Activated CD8-positive, alpha-beta memory T cell treated with anti-CD3 and anti-CD28 coated beads, Interleukin-2, amount 10 ng/mL, durations not matched to agents 7 days and 5 days (primary cell): Measurements from ENCODE around the gene LYZL1. TPM values are rescaled to one million over a fixed set of nuclear protein-coding genes. Genes with fewer than 3 reads are reported as not detected.

Source experiments
- ATAC-seq: fragments of 150-1000 bp; cut with Tn5 transposase; one replicate; pipeline ENCODE4 v1.10.0; 2021; ENCODE audit warnings: moderate library complexity
- CTCF ChIA-PET: fragments of 350-600 bp; sonication (Branson Sonifier 250); formaldehyde crosslinking; loops from one replicate; lab custom pipeline; 2021; ENCODE audit warnings: antibody characterized with exemption; lab: Charles Lee
- DNase-seq: peaks from one replicate; pipeline ENCODE4 v3.0.0-alpha.2; 2020
- H3K27ac Mint-ChIP-seq: one replicate; pipeline ENCODE4 v1.8.0; 2021; ENCODE audit warnings: mild to moderate bottlenecking, mixed read lengths
- H3K27me3 Mint-ChIP-seq: one replicate; pipeline ENCODE4 v1.8.0; 2021; ENCODE audit warnings: mixed read lengths
- H3K36me3 Mint-ChIP-seq: one replicate; pipeline ENCODE4 v1.8.0; 2021; ENCODE audit warnings: mild to moderate bottlenecking, mixed read lengths
- H3K4me1 Mint-ChIP-seq: one replicate; pipeline ENCODE4 v1.8.0; 2021; ENCODE audit warnings: mixed read lengths
- H3K4me3 Mint-ChIP-seq: one replicate; pipeline ENCODE4 v1.8.0; 2021; ENCODE audit warnings: mild to moderate bottlenecking, moderate library complexity, mixed read lengths
- H3K9me3 Mint-ChIP-seq: one replicate; pipeline ENCODE4 v1.8.0; 2022; ENCODE audit warnings: low read depth, mixed read lengths
- total RNA-seq, 2 experiments: library from RNA; stranded (reverse); gene quantifications; one replicate each; pipeline ENCODE4 v1.2.3, GENCODE V29; 2021

LYZL1 gene
- total RNA-seq, 2 experiments from 2014 or later: not detected

GRCh38 chr10:29253690-29254029, 35.2 kb upstream of the LYZL1 start:
- DNase-seq (no peak), ATAC-seq (no peak)
- Mint-ChIP-seq H3K4me3 (no peak overlapping the region), H3K27ac (no peak overlapping the region), H3K36me3 (no peaks in the 10 kb centered on the region), H3K9me3 (no peaks in the 10 kb centered on the region), H3K27me3 (peaks cover 10% of the 10 kb centered on the region), H3K4me1 (no peaks in the 10 kb centered on the region)
- CTCF ChIA-PET: no interaction called here

- no peaks in the 10 kb centered on the region for H3K4me1 Mint-ChIP-seq
- ATAC-seq (no peak), DNase-seq (no peak)
- peaks cover 10% of the 10 kb centered on the region for H3K27me3 Mint-ChIP-seq
- no peaks in the 10 kb centered on the region for H3K9me3 Mint-ChIP-seq
- H3K27ac Mint-ChIP-seq: no peak overlapping the region
- CTCF ChIA-PET: no interaction called here
- no peaks in the 10 kb centered on the region for H3K36me3 Mint-ChIP-seq
- H3K4me3 Mint-ChIP-seq: no peak overlapping the region
Measured at GRCh38 chr10:29254123-29255046, 34.5 kb upstream of the LYZL1 start.

GRCh38 chr10:29255104-29255503, 33.8 kb upstream of the LYZL1 start:
- Mint-ChIP-seq H3K27ac (no peak overlapping the region), H3K27me3 (peaks cover 10% of the 10 kb centered on the region), H3K9me3 (no peaks in the 10 kb centered on the region), H3K36me3 (no peaks in the 10 kb centered on the region), H3K4me1 (no peaks in the 10 kb centered on the region), H3K4me3 (no peak overlapping the region)
- CTCF ChIA-PET: no interaction called here
- ATAC-seq (no peak), DNase-seq (no peak)

- Mint-ChIP-seq H3K4me1 (no peaks in the 10 kb centered on the region), H3K36me3 (no peaks in the 10 kb centered on the region), H3K4me3 (no peak overlapping the region), H3K27ac (no peak overlapping the region), H3K9me3 (no peaks in the 10 kb centered on the region), H3K27me3 (peaks cover 10% of the 10 kb centered on the region)
- ATAC-seq (no peak), DNase-seq (no peak)
- CTCF ChIA-PET: no interaction called here
Measured at GRCh38 chr10:29256019-29256418, 32.9 kb upstream of the LYZL1 start.

GRCh38 chr10:29256586-29256985, 32.3 kb upstream of the LYZL1 start:
- DNase-seq (no peak), ATAC-seq (no peak)
- H3K4me1 Mint-ChIP-seq: no peaks in the 10 kb centered on the region
- no peak overlapping the region for H3K4me3 Mint-ChIP-seq
- H3K9me3 Mint-ChIP-seq: no peaks in the 10 kb centered on the region
- H3K36me3 Mint-ChIP-seq: no peaks in the 10 kb centered on the region
- H3K27ac Mint-ChIP-seq: no peak overlapping the region
- CTCF ChIA-PET: no interaction called here
- peaks cover 10% of the 10 kb centered on the region for H3K27me3 Mint-ChIP-seq

GRCh38 chr10:29257106-29257783, 31.6 kb upstream of the LYZL1 start:
- DNase-seq: no peak
- Mint-ChIP-seq H3K4me3 (no peak overlapping the region), H3K4me1 (no peaks in the 10 kb centered on the region), H3K27ac (no peak overlapping the region), H3K36me3 (no peaks in the 10 kb centered on the region), H3K27me3 (peaks cover 10% of the 10 kb centered on the region), H3K9me3 (no peaks in the 10 kb centered on the region)
- CTCF ChIA-PET: no interaction called here
- ATAC-seq: no peak

- Mint-ChIP-seq H3K4me1 (no peaks in the 10 kb centered on the region), H3K4me3 (no peak overlapping the region), H3K27ac (no peak overlapping the region), H3K9me3 (no peaks in the 10 kb centered on the region), H3K27me3 (peaks cover 10% of the 10 kb centered on the region), H3K36me3 (no peaks in the 10 kb centered on the region)
- CTCF ChIA-PET: no interaction called here
- DNase-seq: no peak
- no peak for ATAC-seq
Measured at GRCh38 chr10:29257784-29258135, 31.1 kb upstream of the LYZL1 start.

GRCh38 chr10:29259498-29259897, 29.4 kb upstream of the LYZL1 start:
- Mint-ChIP-seq H3K4me3 (no peak overlapping the region), H3K4me1 (no peaks in the 10 kb centered on the region), H3K36me3 (no peaks in the 10 kb centered on the region), H3K27me3 (peaks cover 10% of the 10 kb centered on the region), H3K9me3 (no peaks in the 10 kb centered on the region), H3K27ac (no peak overlapping the region)
- CTCF ChIA-PET: no interaction called here
- no peak for DNase-seq
- no peak for ATAC-seq

GRCh38 chr10:29263506-29263905, 25.4 kb upstream of the LYZL1 start:
- Mint-ChIP-seq H3K4me1 (no peaks in the 10 kb centered on the region), H3K27me3 (no peaks in the 10 kb centered on the region), H3K27ac (no peak overlapping the region), H3K36me3 (no peaks in the 10 kb centered on the region), H3K4me3 (no peak overlapping the region), H3K9me3 (no peaks in the 10 kb centered on the region)
- no peak for ATAC-seq
- DNase-seq: no peak
- CTCF ChIA-PET: no interaction called here

GRCh38 chr10:29265210-29265768, 23.6 kb upstream of the LYZL1 start:
- Mint-ChIP-seq H3K36me3 (no peaks in the 10 kb centered on the region), H3K9me3 (no peaks in the 10 kb centered on the region), H3K4me1 (no peaks in the 10 kb centered on the region), H3K4me3 (no peak overlapping the region), H3K27me3 (no peaks in the 10 kb centered on the region), H3K27ac (no peak overlapping the region)
- DNase-seq: no peak
- ATAC-seq: no peak
- CTCF ChIA-PET: no interaction called here

- DNase-seq (no peak), ATAC-seq (no peak)
- no peak overlapping the region for H3K4me3 Mint-ChIP-seq
- no peaks in the 10 kb centered on the region for H3K36me3 Mint-ChIP-seq
- H3K4me1 Mint-ChIP-seq: no peaks in the 10 kb centered on the region
- H3K27me3 Mint-ChIP-seq: no peaks in the 10 kb centered on the region
- CTCF ChIA-PET: no interaction called here
- H3K9me3 Mint-ChIP-seq: no peaks in the 10 kb centered on the region
- H3K27ac Mint-ChIP-seq: no peak overlapping the region
Measured at GRCh38 chr10:29266641-29267040, 22.2 kb upstream of the LYZL1 start.

GRCh38 chr10:29268011-29268410, 20.9 kb upstream of the LYZL1 start:
- no peaks in the 10 kb centered on the region for H3K9me3 Mint-ChIP-seq
- CTCF ChIA-PET: no interaction called here
- no peak for ATAC-seq

GRCh38 chr10:29269486-29269885, 19.4 kb upstream of the LYZL1 start:
- Mint-ChIP-seq H3K27me3 (no peaks in the 10 kb centered on the region), H3K27ac (no peak overlapping the region), H3K4me3 (no peak overlapping the region), H3K9me3 (no peaks in the 10 kb centered on the region), H3K4me1 (no peaks in the 10 kb centered on the region), H3K36me3 (no peaks in the 10 kb centered on the region)
- CTCF ChIA-PET: no interaction called here
- ATAC-seq (no peak), DNase-seq (no peak)

More at GRCh38 chr10:29268011-29268410, 20.9 kb upstream of the LYZL1 start:
- Mint-ChIP-seq H3K27me3 (no peaks in the 10 kb centered on the region), H3K36me3 (no peaks in the 10 kb centered on the region), H3K4me3 (no peak overlapping the region), H3K4me1 (no peaks in the 10 kb centered on the region), H3K27ac (no peak overlapping the region)
- no peak for DNase-seq

GRCh38 chr10:29270883-29271282, 18.0 kb upstream of the LYZL1 start:
- H3K36me3 Mint-ChIP-seq: no peaks in the 10 kb centered on the region
- no peaks in the 10 kb centered on the region for H3K4me1 Mint-ChIP-seq
- no peak overlapping the region for H3K27ac Mint-ChIP-seq
- ATAC-seq (no peak), DNase-seq (no peak)
- H3K4me3 Mint-ChIP-seq: no peak overlapping the region
- CTCF ChIA-PET: no interaction called here
- no peaks in the 10 kb centered on the region for H3K27me3 Mint-ChIP-seq
- H3K9me3 Mint-ChIP-seq: no peaks in the 10 kb centered on the region
